Common myeloid progenitor, CD34-positive (primary cell): ENCODE results near the gene ZMYND10. TPM values are rescaled to one million over a fixed set of nuclear protein-coding genes. Genes with fewer than 3 reads are reported as not detected.

Source experiments
- CTCF ChIA-PET: fragments of 350-600 bp; sonication (Branson Sonifier 250); formaldehyde crosslinking; loops from one replicate; lab custom pipeline; 2021; ENCODE audit warnings: antibody characterized with exemption; lab: Charles Lee
- POLR2A ChIA-PET: fragments of 350-600 bp; sonication (Branson Sonifier 250); formaldehyde crosslinking; loops from one replicate; lab custom pipeline; 2021; ENCODE audit warnings: antibody characterized with exemption; lab: Charles Lee
- DNase-seq, 3 donors: peaks; one replicate each; pipeline versions ENCODE4 v3.0.0 to v3.0.0-alpha.2; 2013
- H3K27ac ChIP-seq, 2 experiments: 1 replicate in 1 of 2; 2 replicates in 1 of 2; pipeline ENCODE4 v1.7.0; 2013; ENCODE audit warnings: inconsistent platforms in 2 of 2, low read length in 2 of 2, mild to moderate bottlenecking in 2 of 2, low read depth in 1 of 2, moderate library complexity in 1 of 2; ENCODE audit not compliant: severe bottlenecking in 2 of 2, insufficient read depth in 1 of 2, poor library complexity in 1 of 2
- H3K27me3 ChIP-seq, 5 experiments: replicated peaks in 2 of 5; 1 replicate in 3 of 5; 2 replicates in 2 of 5; pipeline versions ENCODE4 v1.6.1 to v1.7.0; 2013; ENCODE audit warnings: low read length in 4 of 5, mild to moderate bottlenecking in 2 of 5, moderate library complexity in 2 of 5, inconsistent platforms in 1 of 5; ENCODE audit not compliant: insufficient read depth in 5 of 5, control insufficient read depth in 4 of 5
- H3K36me3 ChIP-seq, 4 experiments: 1 replicate in 2 of 4; 2 replicates in 2 of 4; pipeline versions ENCODE4 v1.6.1 to v1.7.0; 2013; ENCODE audit warnings: low read length in 3 of 4, control low read depth in 1 of 4, mild to moderate bottlenecking in 1 of 4; ENCODE audit not compliant: control insufficient read depth in 4 of 4, insufficient read depth in 4 of 4
- H3K4me1 ChIP-seq, 4 experiments: 1 replicate in 3 of 4; 2 replicates in 1 of 4; pipeline versions ENCODE4 v1.6.1 to v1.7.1; 2013; ENCODE audit warnings: low read length in 3 of 4, mild to moderate bottlenecking in 3 of 4, control low read depth in 1 of 4, inconsistent platforms in 1 of 4, moderate library complexity in 1 of 4; ENCODE audit not compliant: control insufficient read depth in 4 of 4, insufficient read depth in 4 of 4; ENCODE audit errors: control extremely low read depth in 1 of 4
- H3K4me3 ChIP-seq, 7 experiments: 1 replicate in 4 of 7; 2 replicates in 3 of 7; pipeline versions ENCODE4 v1.5.1 to v1.7.0; 2013; ENCODE audit warnings: mild to moderate bottlenecking in 7 of 7, low read length in 6 of 7, moderate library complexity in 6 of 7, inconsistent platforms in 2 of 7, low read depth in 2 of 7, control low read depth in 1 of 7; ENCODE audit not compliant: insufficient read depth in 4 of 7, control insufficient read depth in 1 of 7; ENCODE audit errors: extremely low read depth in 1 of 7
- H3K9me3 ChIP-seq, 5 experiments: 1 replicate in 4 of 5; 2 replicates in 1 of 5; pipeline versions ENCODE4 v1.6.1 to v1.7.1; 2013; ENCODE audit warnings: low read length in 4 of 5, mild to moderate bottlenecking in 2 of 5, inconsistent platforms in 1 of 5, low read depth in 1 of 5, moderate library complexity in 1 of 5; ENCODE audit not compliant: control insufficient read depth in 4 of 5, insufficient read depth in 2 of 5; ENCODE audit errors: control extremely low read depth in 1 of 5
- WGBS: methylation state at CpG from one replicate; pipeline ENCODE4 v1.1.5; 2013; ENCODE audit not compliant: insufficient coverage; 5-methylcytosine and 5-hydroxymethylcytosine counted together
- polyA plus RNA-seq: library from polyadenylated mRNA; unstranded; fragments of 120-200 nt; gene quantifications from one replicate; pipeline ENCODE4 v1.2.1, GENCODE V29; 2013

ZMYND10 gene
- 1.6 TPM for polyA plus RNA-seq

- Histone ChIP-seq H3K9me3 (no peaks in the 10 kb centered on the region), H3K27me3 (no peaks in the 10 kb centered on the region), H3K36me3 (peaks cover 7 to 20% (median 15%) of the 10 kb centered on the region in 4 experiments), H3K27ac (no peak within 1 kb of the TSS), H3K4me3 (peak within 1 kb of the TSS; percentile 8 to 80 (median 53)), H3K4me1 (peaks cover 6 to 63% (median 52%) of the 10 kb centered on the region in 4 experiments)
- POLR2A ChIA-PET, result no interaction called here
- CTCF ChIA-PET, result interaction anchor here (0.6 to 6.2 kb wide), 11 partner anchors 7 to 868 kb away, joined by 3 to 51 read pairs (median 16); partner anchors contain the start of gene RASSF1
- 9% methylated on average over 45 of the region's 45 CpGs for WGBS
- peak; percentile 55 to 70 (median 63) for DNase-seq
These were observed at the start of gene ZMYND10 for GRCh38 chr3:50345586-50346234. TSS of gene ZMYND10 (minus strand) at chr3:50345732. CDS start at chr3:50345579, 153 bp downstream.

- POLR2A ChIA-PET, result no interaction called here
- Histone ChIP-seq H3K9me3 (no peaks in the 10 kb centered on the region), H3K27me3 (no peaks in the 10 kb centered on the region), H3K36me3 (no peaks in the 10 kb centered on the region), H3K4me3 (no peak overlapping the region), H3K27ac (no peak overlapping the region), H3K4me1 (peaks cover 0 to 10% (median 0%) of the 10 kb centered on the region in 4 experiments)
- 97% methylated on average over 3 of the region's 5 CpGs for whole genome bisulfite sequencing
- CTCF ChIA-PET, result interaction anchor here (2.5 kb wide), 1 partner anchor 45 kb away, joined by 10 read pairs; no protein-coding TSS in a partner anchor
- DNase-seq, result no peak
These were observed 47.5 kb upstream of the ZMYND10 start for GRCh38 chr3:50393061-50393460.

- Histone ChIP-seq H3K4me1 (peaks cover 0 to 10% (median 0%) of the 10 kb centered on the region in 4 experiments), H3K27me3 (no peaks in the 10 kb centered on the region), H3K4me3 (no peak overlapping the region), H3K9me3 (no peaks in the 10 kb centered on the region), H3K27ac (no peak overlapping the region), H3K36me3 (no peaks in the 10 kb centered on the region)
- ChIA-PET CTCF (interaction anchor here (0.6 to 4.4 kb wide), 3 partner anchors 40 to 46 kb away, joined by 3 to 28 read pairs (median 10); partner anchors contain the start of gene ZMYND10), POLR2A (no interaction called here)
- 94% methylated on average over 4 of the region's 5 CpGs for WGBS
- DNase-seq, result no peak
These were observed 46.7 kb upstream of the ZMYND10 start for GRCh38 chr3:50392101-50392715.

- H3K9me3 ChIP-seq, result no peaks in the 10 kb centered on the region
- no peaks in the 10 kb centered on the region for H3K36me3 ChIP-seq
- no peak overlapping the region for H3K27ac ChIP-seq
- ChIA-PET CTCF (interaction anchor here (0.8 to 4.4 kb wide), 8 partner anchors 15 to 45 kb away, joined by 3 to 28 read pairs (median 4); partner anchors contain the start of gene ZMYND10), POLR2A (no interaction called here)
- whole genome bisulfite sequencing, result 94% methylated on average over 10 of the region's 12 CpGs
- DNase-seq, result peak in 1 of 3 donors; percentile 29
- peaks cover 0 to 7% (median 2%) of the 10 kb centered on the region in 4 experiments for H3K4me1 ChIP-seq
- no peak overlapping the region for H3K4me3 ChIP-seq
- H3K27me3 ChIP-seq, result no peaks in the 10 kb centered on the region
These were observed 45.1 kb upstream of the ZMYND10 start for GRCh38 chr3:50390508-50391224.

- Histone ChIP-seq H3K27me3 (peaks cover 0 to 2% (median 0%) of the 10 kb centered on the region in 5 experiments), H3K27ac (no peak overlapping the region), H3K4me1 (peaks cover 0 to 12% (median 9%) of the 10 kb centered on the region in 4 experiments), H3K36me3 (no peaks in the 10 kb centered on the region), H3K4me3 (no peak overlapping the region), H3K9me3 (no peaks in the 10 kb centered on the region)
- 96% methylated on average over 6 of the region's 6 CpGs for WGBS
- no peak for DNase-seq
- ChIA-PET POLR2A (no interaction called here), CTCF (interaction anchor here (0.7 to 4.4 kb wide), 5 partner anchors 14 to 153 kb away, joined by 3 to 28 read pairs (median 4); partner anchors contain the start of gene ZMYND10)
These were observed 43.9 kb upstream of the ZMYND10 start for GRCh38 chr3:50389414-50389767.

GRCh38 chr3:50388720-50389413, 43.3 kb upstream of the ZMYND10 start:
- no peak for DNase-seq
- Histone ChIP-seq H3K36me3 (no peaks in the 10 kb centered on the region), H3K4me1 (peaks cover 0 to 12% (median 9%) of the 10 kb centered on the region in 4 experiments), H3K27ac (no peak overlapping the region), H3K9me3 (no peaks in the 10 kb centered on the region), H3K4me3 (no peak overlapping the region), H3K27me3 (peaks cover 0 to 2% (median 0%) of the 10 kb centered on the region in 5 experiments)
- CTCF ChIA-PET, result interaction anchor here (0.7 to 4.4 kb wide), 5 partner anchors 23 to 153 kb away, joined by 3 to 28 read pairs (median 4); partner anchors contain the start of gene ZMYND10
- 81% methylated on average over 10 of the region's 22 CpGs for WGBS
- POLR2A ChIA-PET, result no interaction called here
